ENCODE measurements around the gene CNTNAP4. TPM values are rescaled to one million over a fixed set of nuclear protein-coding genes. Genes with fewer than 3 reads are reported as not detected.
A peak's percentile ranks its signal among the peaks of the same experiment; 100 is the strongest.

Gene CNTNAP4
- polyA plus RNA-seq, 1 donor from 2014 or later = 75.8 TPM

DNA sequence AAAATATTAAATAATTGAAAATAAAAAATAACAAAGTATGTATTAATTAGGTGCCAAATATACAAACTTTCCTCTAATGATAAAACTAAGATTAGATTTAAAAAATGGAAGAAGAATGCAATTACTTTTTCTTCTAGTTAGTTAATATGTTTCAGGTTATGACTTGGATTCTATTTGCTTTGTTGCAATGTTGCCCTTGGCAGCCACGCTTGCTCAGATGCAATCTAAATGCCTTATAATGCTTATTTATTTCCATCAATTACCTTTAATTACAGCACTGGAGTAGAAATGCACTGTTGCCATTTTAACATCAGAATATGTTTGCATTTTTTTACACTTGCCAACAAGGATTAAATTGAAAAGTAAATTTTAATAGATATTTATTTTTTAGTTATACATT, 263.9 kb downstream of the CNTNAP4 start:
- Histone ChIP-seq H3K27me3 (ENCODE audit: insufficient read depth, low read depth, low read length) (no peaks in the 10 kb centered on the region), H3K4me3 (ENCODE audit: low read length) (no peak overlapping the region), H3K27ac (ENCODE audit: low read length) (no peak overlapping the region), H3K79me2 (replicated peaks; ENCODE audit: insufficient read depth, low read length) (no peaks in the 10 kb centered on the region), H3K9me3 (ENCODE audit: low read length) (no peaks in the 10 kb centered on the region), H3K9ac (ENCODE audit: low read length) (no peak overlapping the region), H3K4me2 (ENCODE audit: low read length) (no peak overlapping the region), H3K9me2 (ENCODE audit: insufficient read depth, low read length) (no peaks in the 10 kb centered on the region), H3K36me3 (ENCODE audit: insufficient read depth, low read length) (no peaks in the 10 kb centered on the region), H2AFZ (ENCODE audit: low read depth, low read length) (no peak overlapping the region), H3F3A (ENCODE audit: insufficient read depth, low read length, poor library complexity, severe bottlenecking) (no peaks in the 10 kb centered on the region), H4K20me1 (ENCODE audit: insufficient read depth) (no peaks in the 10 kb centered on the region)
- TF ChIP-seq TAF1 (IDR thresholded peaks at IDR 0.05; ENCODE audit: low read depth) (no peak), POLR2AphosphoS5 (IDR thresholded peaks at IDR 0.05) (no peak), MXI1 (conservative IDR thresholded peaks at IDR 0.05; ENCODE audit: poor library complexity, severe bottlenecking) (no peak), RAD21 (conservative IDR thresholded peaks at IDR 0.05) (no peak), SMC3 (conservative IDR thresholded peaks at IDR 0.05; ENCODE audit: poor library complexity) (no peak), EP300 (conservative IDR thresholded peaks at IDR 0.05; ENCODE audit: poor library complexity, severe bottlenecking) (no peak), EZH2 (IDR thresholded peaks at IDR 0.05; ENCODE audit: borderline replicate concordance, insufficient read depth, low read length, poor library complexity, severe bottlenecking) (no peak)
- TF ChIP-seq, protein P1, sequence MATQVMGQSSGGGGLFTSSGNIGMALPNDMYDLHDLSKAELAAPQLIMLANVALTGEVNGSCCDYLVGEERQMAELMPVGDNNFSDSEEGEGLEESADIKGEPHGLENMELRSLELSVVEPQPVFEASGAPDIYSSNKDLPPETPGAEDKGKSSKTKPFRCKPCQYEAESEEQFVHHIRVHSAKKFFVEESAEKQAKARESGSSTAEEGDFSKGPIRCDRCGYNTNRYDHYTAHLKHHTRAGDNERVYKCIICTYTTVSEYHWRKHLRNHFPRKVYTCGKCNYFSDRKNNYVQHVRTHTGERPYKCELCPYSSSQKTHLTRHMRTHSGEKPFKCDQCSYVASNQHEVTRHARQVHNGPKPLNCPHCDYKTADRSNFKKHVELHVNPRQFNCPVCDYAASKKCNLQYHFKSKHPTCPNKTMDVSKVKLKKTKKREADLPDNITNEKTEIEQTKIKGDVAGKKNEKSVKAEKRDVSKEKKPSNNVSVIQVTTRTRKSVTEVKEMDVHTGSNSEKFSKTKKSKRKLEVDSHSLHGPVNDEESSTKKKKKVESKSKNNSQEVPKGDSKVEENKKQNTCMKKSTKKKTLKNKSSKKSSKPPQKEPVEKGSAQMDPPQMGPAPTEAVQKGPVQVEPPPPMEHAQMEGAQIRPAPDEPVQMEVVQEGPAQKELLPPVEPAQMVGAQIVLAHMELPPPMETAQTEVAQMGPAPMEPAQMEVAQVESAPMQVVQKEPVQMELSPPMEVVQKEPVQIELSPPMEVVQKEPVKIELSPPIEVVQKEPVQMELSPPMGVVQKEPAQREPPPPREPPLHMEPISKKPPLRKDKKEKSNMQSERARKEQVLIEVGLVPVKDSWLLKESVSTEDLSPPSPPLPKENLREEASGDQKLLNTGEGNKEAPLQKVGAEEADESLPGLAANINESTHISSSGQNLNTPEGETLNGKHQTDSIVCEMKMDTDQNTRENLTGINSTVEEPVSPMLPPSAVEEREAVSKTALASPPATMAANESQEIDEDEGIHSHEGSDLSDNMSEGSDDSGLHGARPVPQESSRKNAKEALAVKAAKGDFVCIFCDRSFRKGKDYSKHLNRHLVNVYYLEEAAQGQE (IDR thresholded peaks at IDR 0.05; ENCODE audit: borderline replicate concordance) = no peak
- TF ChIP-seq, protein P2, sequence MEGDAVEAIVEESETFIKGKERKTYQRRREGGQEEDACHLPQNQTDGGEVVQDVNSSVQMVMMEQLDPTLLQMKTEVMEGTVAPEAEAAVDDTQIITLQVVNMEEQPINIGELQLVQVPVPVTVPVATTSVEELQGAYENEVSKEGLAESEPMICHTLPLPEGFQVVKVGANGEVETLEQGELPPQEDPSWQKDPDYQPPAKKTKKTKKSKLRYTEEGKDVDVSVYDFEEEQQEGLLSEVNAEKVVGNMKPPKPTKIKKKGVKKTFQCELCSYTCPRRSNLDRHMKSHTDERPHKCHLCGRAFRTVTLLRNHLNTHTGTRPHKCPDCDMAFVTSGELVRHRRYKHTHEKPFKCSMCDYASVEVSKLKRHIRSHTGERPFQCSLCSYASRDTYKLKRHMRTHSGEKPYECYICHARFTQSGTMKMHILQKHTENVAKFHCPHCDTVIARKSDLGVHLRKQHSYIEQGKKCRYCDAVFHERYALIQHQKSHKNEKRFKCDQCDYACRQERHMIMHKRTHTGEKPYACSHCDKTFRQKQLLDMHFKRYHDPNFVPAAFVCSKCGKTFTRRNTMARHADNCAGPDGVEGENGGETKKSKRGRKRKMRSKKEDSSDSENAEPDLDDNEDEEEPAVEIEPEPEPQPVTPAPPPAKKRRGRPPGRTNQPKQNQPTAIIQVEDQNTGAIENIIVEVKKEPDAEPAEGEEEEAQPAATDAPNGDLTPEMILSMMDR (IDR thresholded peaks at IDR 0.05; ENCODE audit: poor library complexity, severe bottlenecking) = no peak

DNA sequence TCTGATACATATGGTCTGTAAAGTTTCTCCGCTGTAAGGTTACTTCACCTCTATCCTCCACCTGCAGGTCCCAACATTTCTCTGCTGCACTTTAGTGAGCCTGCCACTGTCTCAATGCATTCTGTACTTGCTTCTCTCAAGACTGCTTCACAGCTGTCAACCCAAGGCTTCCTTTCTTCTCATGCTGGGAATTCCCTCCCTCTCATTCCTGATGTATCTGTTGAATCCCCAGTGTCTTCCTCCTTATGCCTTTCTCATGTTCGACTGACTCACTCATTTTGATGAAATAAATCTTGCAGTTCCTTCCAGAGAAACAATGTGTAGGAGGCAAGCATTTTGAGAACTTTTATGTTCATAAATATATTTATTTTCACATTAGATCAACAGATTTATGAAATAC, 288.3 kb downstream of the CNTNAP4 start:
- no peaks in the 10 kb centered on the region for H3K79me2 ChIP-seq (replicated peaks; ENCODE audit: insufficient read depth, low read length)
- H3K27ac ChIP-seq (ENCODE audit: low read length) = peak overlapping the region; percentile 30
- H3K9ac ChIP-seq (ENCODE audit: low read length) = no peak overlapping the region
- no peaks in the 10 kb centered on the region for H3K36me3 ChIP-seq (ENCODE audit: insufficient read depth, low read length)
- H3K9me2 ChIP-seq (ENCODE audit: insufficient read depth, low read length) = no peaks in the 10 kb centered on the region
- H3F3A ChIP-seq (ENCODE audit: insufficient read depth, low read length, poor library complexity, severe bottlenecking) = no peaks in the 10 kb centered on the region
- no peaks in the 10 kb centered on the region for H4K20me1 ChIP-seq (ENCODE audit: insufficient read depth)
- H2AFZ ChIP-seq (ENCODE audit: low read depth, low read length) = no peak overlapping the region
- H3K4me2 ChIP-seq (ENCODE audit: low read length) = no peak overlapping the region
- no peak overlapping the region for H3K4me3 ChIP-seq (ENCODE audit: low read length)
- H3K27me3 ChIP-seq (ENCODE audit: insufficient read depth, low read depth, low read length) = no peaks in the 10 kb centered on the region
- H3K9me3 ChIP-seq (ENCODE audit: low read length) = no peaks in the 10 kb centered on the region
- TF ChIP-seq, protein P2 (IDR thresholded peaks at IDR 0.05; ENCODE audit: poor library complexity, severe bottlenecking) = no peak
- TF ChIP-seq POLR2AphosphoS5 (IDR thresholded peaks at IDR 0.05) (peak; percentile 44), EZH2 (IDR thresholded peaks at IDR 0.05; ENCODE audit: borderline replicate concordance, insufficient read depth, low read length, poor library complexity, severe bottlenecking) (no peak)
- TF ChIP-seq, protein P1 (IDR thresholded peaks at IDR 0.05; ENCODE audit: borderline replicate concordance) = peak; percentile 96

Measured in neural cell (in vitro differentiated cells).